NCI-H2029 treated with DMSO at 0.1 percent for 48 hours (cell line): ENCODE results near the gene THSD7B.

Source experiments
- DNase-seq: peaks from one replicate; lab custom pipeline; 2025; lab: John Stamatoyannopoulos, UW

Gene THSD7B

GRCh38 chr2:137192366-137193310 is 427.3 kb downstream of the THSD7B start:
- DNase-seq, result no peak

- no peak for DNase-seq
Observed at GRCh38 chr2:137193401-137193800, 428.1 kb downstream of the THSD7B start.

- no peak for DNase-seq
Observed at GRCh38 chr2:137194111-137194510, 428.8 kb downstream of the THSD7B start.

- DNase-seq, result no peak
Observed at GRCh38 chr2:137199751-137200150, 434.4 kb downstream of the THSD7B start.

- DNase-seq, result no peak
Observed at GRCh38 chr2:137202318-137202717, 437.0 kb downstream of the THSD7B start.

GRCh38 chr2:137205324-137205723 is 440.0 kb downstream of the THSD7B start:
- DNase-seq, result no peak

- no peak for DNase-seq
Observed at GRCh38 chr2:137206069-137206468, 440.7 kb downstream of the THSD7B start.

GRCh38 chr2:137207030-137207429 is 441.7 kb downstream of the THSD7B start:
- no peak for DNase-seq

- DNase-seq, result no peak
Observed at GRCh38 chr2:137208431-137208891, 443.1 kb downstream of the THSD7B start.

GRCh38 chr2:137210039-137210438 is 444.7 kb downstream of the THSD7B start:
- DNase-seq, result no peak

GRCh38 chr2:137211761-137212160 is 446.4 kb downstream of the THSD7B start:
- no peak for DNase-seq

GRCh38 chr2:137220438-137220993 is 455.2 kb downstream of the THSD7B start:
- DNase-seq, result no peak

GRCh38 chr2:137221797-137222492 is 456.6 kb downstream of the THSD7B start:
- DNase-seq, result no peak

GRCh38 chr2:137223722-137224121 is 458.4 kb downstream of the THSD7B start:
- no peak for DNase-seq

GRCh38 chr2:137228566-137228965 is 463.2 kb downstream of the THSD7B start:
- DNase-seq, result no peak

GRCh38 chr2:137229834-137230233 is 464.5 kb downstream of the THSD7B start:
- DNase-seq, result no peak

GRCh38 chr2:137231628-137232027 is 466.3 kb downstream of the THSD7B start:
- DNase-seq, result no peak

- DNase-seq, result no peak
Observed at GRCh38 chr2:137232076-137232475, 466.7 kb downstream of the THSD7B start.

- DNase-seq, result no peak
Observed at GRCh38 chr2:137233091-137233490, 467.7 kb downstream of the THSD7B start.

GRCh38 chr2:137237055-137237454 is 471.7 kb downstream of the THSD7B start:
- no peak for DNase-seq

- DNase-seq, result no peak
Observed at GRCh38 chr2:137238065-137238464, 472.7 kb downstream of the THSD7B start.

GRCh38 chr2:137249463-137250130 is 484.3 kb downstream of the THSD7B start:
- DNase-seq, result no peak
